ENCODE measurements around the gene MIA.
"Not testable (repeated sequence)": the region's sequence is repeated elsewhere in the genome, so short reads cannot be mapped to it uniquely, and the experiment has no call there.

The MIA gene

GRCh38 chr19:40818480-40819399 lies 43.4 kb downstream of the MIA start:
- DNase-seq = peak in 38 of 58 donors; percentile 29 to 79 (median 47)

DNA sequence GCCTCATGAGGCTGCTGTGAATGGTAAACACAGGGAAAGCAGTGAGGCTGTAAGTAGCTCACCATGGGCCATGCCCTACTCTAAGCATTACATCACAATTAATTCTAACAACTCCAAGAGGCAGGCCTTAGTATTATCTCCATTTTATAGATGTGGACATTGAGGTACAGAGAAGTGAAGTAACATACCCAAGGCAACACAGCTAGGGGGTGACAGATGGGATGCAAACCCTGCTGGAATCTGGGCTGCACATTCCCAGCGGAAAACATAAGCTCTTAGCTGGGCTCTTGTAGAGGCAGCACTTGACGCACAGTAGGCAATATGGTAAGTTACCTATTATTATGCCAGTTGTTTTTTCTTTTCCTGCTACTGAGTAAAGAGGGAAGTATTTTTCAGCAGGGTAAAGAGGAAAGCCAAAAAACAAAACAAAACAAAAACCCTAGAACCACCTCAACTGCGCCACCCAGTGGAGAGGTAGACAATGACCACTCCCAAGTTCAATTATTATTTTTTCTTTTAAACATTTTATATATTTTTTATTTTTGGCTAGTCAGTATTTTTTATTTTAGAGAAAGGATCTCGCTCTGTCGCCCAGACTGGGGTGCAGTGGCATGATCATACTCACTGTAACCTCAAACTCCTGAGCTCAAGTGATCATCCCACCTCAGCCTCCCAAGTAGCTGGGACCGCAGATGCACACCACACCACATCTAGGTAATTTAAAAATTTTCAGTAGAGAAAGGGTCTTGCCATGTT lies 44.3 kb downstream of the MIA start:
- peak in 3 of 58 donors; percentile 19 to 56 (median 20) for DNase-seq

GRCh38 chr19:40822161-40822560 lies 46.8 kb downstream of the MIA start:
- no peak for DNase-seq

- DNase-seq = not testable (repeated sequence)
Measured at GRCh38 chr19:40822704-40823553, 47.6 kb downstream of the MIA start.

DNA sequence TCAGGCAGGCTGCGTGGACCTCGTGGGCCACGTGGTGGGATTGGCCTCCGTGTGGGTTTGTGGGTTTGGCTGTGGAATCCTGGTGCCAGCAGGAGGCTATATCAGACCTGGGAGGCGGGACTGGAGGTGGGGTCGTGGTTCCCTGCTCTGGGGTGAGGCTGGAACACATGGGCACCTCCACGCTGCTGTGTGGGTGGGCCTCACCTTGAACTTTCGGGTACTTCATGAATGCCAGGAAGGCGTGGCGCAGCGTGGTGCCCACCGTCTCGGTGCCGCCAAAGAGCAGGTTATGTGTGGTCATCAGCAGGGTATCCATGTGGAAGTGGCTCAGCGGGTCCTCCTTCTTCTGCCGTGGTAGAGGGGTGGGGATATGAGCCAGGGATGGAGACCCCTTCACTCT lies 49.6 kb downstream of the MIA start:
- not testable (repeated sequence) for DNase-seq

DNA sequence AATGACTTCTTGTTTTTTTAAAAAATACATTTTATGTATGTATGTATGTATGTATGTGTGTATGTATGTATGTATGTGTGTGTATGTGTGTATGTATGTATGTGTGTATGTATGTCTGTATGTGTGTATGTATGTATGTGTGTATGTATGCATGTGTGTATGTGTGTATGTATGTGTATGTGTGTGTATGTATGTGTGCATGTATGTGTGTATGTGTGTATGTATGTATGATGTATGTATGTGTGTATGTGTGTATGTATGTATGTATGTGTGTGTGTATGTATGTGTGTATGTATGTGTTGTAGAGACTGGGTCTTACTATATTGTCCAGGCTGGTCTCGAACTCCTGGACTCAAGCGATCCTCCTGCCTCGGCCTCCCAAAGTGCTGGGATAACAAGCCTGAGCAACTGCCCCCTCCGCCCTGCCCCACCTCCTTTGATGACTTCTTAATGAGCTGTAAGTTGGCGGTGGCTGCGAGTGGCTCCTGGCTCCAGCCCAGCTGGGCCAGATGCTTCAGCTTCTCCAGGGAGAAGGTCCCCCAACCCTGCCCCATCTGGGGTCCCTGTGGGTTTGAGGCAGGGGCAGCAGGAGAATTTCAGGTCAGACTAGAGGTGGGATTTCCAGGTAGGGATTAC lies 50.3 kb downstream of the MIA start:
- not testable (repeated sequence) for DNase-seq

- not testable (repeated sequence) for DNase-seq
Measured at GRCh38 chr19:40826312-40826698, 51.0 kb downstream of the MIA start.

GRCh38 chr19:40826699-40827385 lies 51.5 kb downstream of the MIA start:
- peak in 1 of 58 donors; percentile 57 for DNase-seq
